T-helper 2 cell (primary cell): ENCODE measurements around the gene IFNA1.
A peak's percentile ranks its signal among the peaks of the same experiment; 100 is the strongest.
"Not testable (repeated sequence)": the region's sequence is repeated elsewhere in the genome, so short reads cannot be mapped to it uniquely, and the experiment has no call there.

Experiments
- DNase-seq, 5 experiments: peaks; one replicate each; pipeline versions ENCODE4 v3.0.0 to v3.0.0-alpha.2; 2012 to 2022
- total RNA-seq, 2 donors: gene quantifications; one replicate each; lab custom pipeline; 2026; lab: John Stamatoyannopoulos, UW

Gene IFNA1
- 0 reads per million in 2 donors for total RNA-seq

- DNase-seq: no peak
Measured at GRCh38 chr9:21440139-21440538, at the start of gene IFNA1. IFNA1 (plus strand) TSS chr9:21440439; CDS start chr9:21440508, 69 bp downstream.

- peak in 1 of 5 experiments; percentile 49 for DNase-seq
Measured at GRCh38 chr9:21392270-21392669, 48.0 kb upstream of the IFNA1 start.

GRCh38 chr9:21395778-21396717 lies 44.2 kb upstream of the IFNA1 start:
- peak; percentile 20 to 55 (median 38) for DNase-seq

- DNase-seq: no peak
Measured at GRCh38 chr9:21398955-21399489, 41.2 kb upstream of the IFNA1 start.

- DNase-seq: no peak
Measured at GRCh38 chr9:21399956-21400355, 40.3 kb upstream of the IFNA1 start.

GRCh38 chr9:21402386-21403251 lies 37.6 kb upstream of the IFNA1 start:
- peak in 1 of 5 experiments; percentile 16 for DNase-seq

- no peak for DNase-seq
Measured at GRCh38 chr9:21404146-21404545, 36.1 kb upstream of the IFNA1 start.

GRCh38 chr9:21408817-21409216 lies 31.4 kb upstream of the IFNA1 start, which contains the start of gene IFNA8:
IFNA8 (plus strand) TSS chr9:21409117; CDS start chr9:21409177, 60 bp downstream.
- DNase-seq: no peak

GRCh38 chr9:21412107-21412506 lies 28.1 kb upstream of the IFNA1 start:
- no peak for DNase-seq

- no peak for DNase-seq
Measured at GRCh38 chr9:21413151-21413550, 27.1 kb upstream of the IFNA1 start.

GRCh38 chr9:21413624-21414023 lies 26.6 kb upstream of the IFNA1 start:
- DNase-seq: peak in 1 of 5 experiments; percentile 9

GRCh38 chr9:21414220-21414940 lies 25.9 kb upstream of the IFNA1 start:
- no peak for DNase-seq

GRCh38 chr9:21415493-21416267 lies 24.6 kb upstream of the IFNA1 start:
- no peak for DNase-seq

- DNase-seq: no peak
Measured at GRCh38 chr9:21428235-21428634, 12.0 kb upstream of the IFNA1 start.

- DNase-seq: no peak
Measured at GRCh38 chr9:21429191-21429590, 11.0 kb upstream of the IFNA1 start.

GRCh38 chr9:21432672-21433425 lies 7.4 kb upstream of the IFNA1 start:
- no peak for DNase-seq

- DNase-seq: peak in 2 of 5 experiments; percentile 11 to 46
Measured at GRCh38 chr9:21434202-21435014, 5.8 kb upstream of the IFNA1 start.

- DNase-seq: not testable (repeated sequence)
Measured at GRCh38 chr9:21435015-21435383, 5.2 kb upstream of the IFNA1 start.

- DNase-seq: peak in 2 of 5 experiments; percentile 37 to 65
Measured at GRCh38 chr9:21443849-21444625, 3.8 kb downstream of the IFNA1 start.
